Left lung (tissue), 10 donors: ENCODE data around the gene FBLN5. TPM values are rescaled to one million over a fixed set of nuclear protein-coding genes. Genes with fewer than 3 reads are reported as not detected.
"Not testable (repeated sequence)": the region's sequence is repeated elsewhere in the genome, so short reads cannot be mapped to it uniquely, and the experiment has no call there.

Experiments used
- ATAC-seq: fragments of 200-7000 bp; cut with Tn5 transposase; one replicate; pipeline ENCODE4 v1.9.1; 2020; ENCODE audit warnings: moderate library complexity
- DNase-seq, 4 donors: peaks; one replicate each; pipeline ENCODE4 v3.0.0-alpha.2; 2013 to 2020
- H3K27ac ChIP-seq, 2 donors: fragments of 200-600 bp; sonication (generic) in 1 of 2; one replicate each; pipeline versions ENCODE4 v1.5.0 to v1.8.0; 2020 to 2021
- H3K27me3 ChIP-seq, 2 donors: fragments of 200-600 bp; sonication (generic) in 1 of 2; one replicate each; pipeline versions ENCODE4 v1.5.0 to v1.8.0; 2020 to 2021
- H3K36me3 ChIP-seq, 2 donors: fragments of 200-600 bp; sonication (generic) in 1 of 2; one replicate each; pipeline versions ENCODE4 v1.5.0 to v1.8.0; 2020 to 2021
- H3K4me1 ChIP-seq, 2 donors: fragments of 200-600 bp; one replicate each; pipeline ENCODE4 v1.8.0; 2021
- H3K4me3 ChIP-seq, 2 donors: fragments of 200-600 bp; sonication (generic) in 1 of 2; one replicate each; pipeline versions ENCODE4 v1.5.0 to v1.8.0; 2020 to 2021; ENCODE audit warnings: mild to moderate bottlenecking in 1 of 2
- H3K9me3 ChIP-seq, 2 donors: fragments of 200-600 bp; sonication (generic) in 1 of 2; one replicate each; pipeline versions ENCODE4 v1.5.0 to v1.8.0; 2020 to 2021
- CTCF ChIP-seq, 2 donors: fragments of 200-600 bp; sonication (generic) in 1 of 2; IDR thresholded peaks; one replicate each; pipeline versions ENCODE4 v1.5.0 to v1.8.0; 2021; ENCODE audit warnings: antibody characterized with exemption in 2 of 2
- intact Hi-C, 2 donors: fragments of 100-400 bp; cut with DNase I; formaldehyde crosslinking; loops; one replicate each; pipeline versions ENCODE4 v1.11.2 to v1.14.2; 2022
- polyA plus RNA-seq, 6 donors: library from polyadenylated mRNA; unstranded; fragments of 120-200 nt; gene quantifications; one replicate each; pipeline ENCODE4 v1.2.1, GENCODE V29; 2013; ENCODE audit not compliant: insufficient read length in 6 of 6
- total RNA-seq, 2 donors: library from RNA; stranded (reverse); fragmentation: NEBNext Ultra II Directional; extraction: Animal tissue kit (Norgen Biotek cat#: 25700); gene quantifications; one replicate each; pipeline ENCODE4 v1.2.1, GENCODE V29; 2021
- donor health status: DM: no; HTN: yes; CAD: no.
- donor health status: DM: no; HTN: no; CAD: no.

The FBLN5 gene
- total and polyA plus RNA-seq, 8 donors, result 61.6 to 125 (median 87.8) TPM

GRCh38 chr14:91898372-91898771 lies 49.1 kb downstream of the FBLN5 start:
- Histone ChIP-seq H3K27ac (no peak overlapping the region), H3K4me1 (peaks cover 5 to 9% of the 10 kb centered on the region in 2 donors), H3K9me3 (no peaks in the 10 kb centered on the region), H3K36me3 (no peaks in the 10 kb centered on the region), H3K27me3 (no peaks in the 10 kb centered on the region), H3K4me3 (no peak overlapping the region)
- intact Hi-C loops, result no loop called here
- no peak for DNase-seq
- TF ChIP-seq CTCF (IDR thresholded peaks at IDR 0.05), result no peak
- no peak for ATAC-seq

GRCh38 chr14:91897716-91898115 lies 49.8 kb downstream of the FBLN5 start:
- H3K36me3 ChIP-seq, intact Hi-C loops, H3K4me1 ChIP-seq, DNase-seq, ATAC-seq, H3K9me3 ChIP-seq, H3K27me3 ChIP-seq, H3K4me3 ChIP-seq: not testable (repeated sequence)
- peak overlapping the region in 1 of 2 donors; percentile 39 for H3K27ac ChIP-seq

- Histone ChIP-seq H3K36me3 (no peaks in the 10 kb centered on the region), H3K9me3 (no peaks in the 10 kb centered on the region), H3K4me1 (peaks cover 5 to 9% of the 10 kb centered on the region in 2 donors), H3K4me3 (no peak overlapping the region), H3K27ac (peak overlapping the region in 1 of 2 donors; percentile 39), H3K27me3 (no peaks in the 10 kb centered on the region)
- intact Hi-C loops, result no loop called here
- DNase-seq (peak in 1 of 4 donors; percentile 72), ATAC-seq (peak; percentile 85)
- TF ChIP-seq CTCF (IDR thresholded peaks at IDR 0.05), result no peak
Observed at GRCh38 chr14:91897106-91897701, 50.3 kb downstream of the FBLN5 start.

GRCh38 chr14:91896419-91896818 lies 51.1 kb downstream of the FBLN5 start:
- ATAC-seq (no peak), DNase-seq (no peak)
- no peak overlapping the region for H3K4me3 ChIP-seq
- intact Hi-C loops, result no loop called here
- H3K4me1 ChIP-seq, result peaks cover 5 to 9% of the 10 kb centered on the region in 2 donors
- H3K27ac ChIP-seq, result no peak overlapping the region
- no peaks in the 10 kb centered on the region for H3K9me3 ChIP-seq
- no peaks in the 10 kb centered on the region for H3K27me3 ChIP-seq
- H3K36me3 ChIP-seq, result no peaks in the 10 kb centered on the region
- TF ChIP-seq CTCF (IDR thresholded peaks at IDR 0.05), result no peak

- no peaks in the 10 kb centered on the region for H3K36me3 ChIP-seq
- no peak for ATAC-seq
- no peak overlapping the region for H3K27ac ChIP-seq
- no peaks in the 10 kb centered on the region for H3K9me3 ChIP-seq
- no peak overlapping the region for H3K4me3 ChIP-seq
- DNase-seq, result no peak
- H3K4me1 ChIP-seq, result peaks cover 15 to 20% of the 10 kb centered on the region in 2 donors
- no peaks in the 10 kb centered on the region for H3K27me3 ChIP-seq
- intact Hi-C loops, result no loop called here
- TF ChIP-seq CTCF (IDR thresholded peaks at IDR 0.05), result no peak
Observed at GRCh38 chr14:91893669-91894068, 53.8 kb downstream of the FBLN5 start.

- no peak overlapping the region for H3K27ac ChIP-seq
Observed at GRCh38 chr14:91893007-91893406, 54.5 kb downstream of the FBLN5 start.

More at GRCh38 chr14:91893007-91893406, 54.5 kb downstream of the FBLN5 start:
- no peaks in the 10 kb centered on the region for H3K27me3 ChIP-seq
- H3K4me3 ChIP-seq, result no peak overlapping the region
- ATAC-seq (no peak), DNase-seq (no peak)
- H3K4me1 ChIP-seq, result peaks cover 15 to 20% of the 10 kb centered on the region in 2 donors
- intact Hi-C loops, result no loop called here
- no peaks in the 10 kb centered on the region for H3K9me3 ChIP-seq
- no peaks in the 10 kb centered on the region for H3K36me3 ChIP-seq
- TF ChIP-seq CTCF (IDR thresholded peaks at IDR 0.05), result no peak
